A549 (cell line): ENCODE measurements around the gene PYCARD. TPM values are rescaled to one million over a fixed set of nuclear protein-coding genes. Genes with fewer than 3 reads are reported as not detected.

Source experiments
- ATAC-seq, 2 experiments: fragments of 200-7000 bp in 1 of 2; fragments of >200 bp in 1 of 2; cut with Nextera tagmentation in 1 of 2; cut with Tn5 transposase in 1 of 2; 3 replicates each; pipeline versions ENCODE4 v1.8.0 to v1.9.1; 2018 to 2020; ENCODE audit warnings: mild to moderate bottlenecking in 1 of 2, moderate library complexity in 1 of 2
- CTCF ChIA-PET: fragments of 300-600 bp; sonication (Branson Sonifier 250); formaldehyde crosslinking; extraction: SDS; loops from one replicate; lab custom pipeline; 2021; ENCODE audit warnings: antibody characterized with exemption, inconsistent platforms; lab: Yijun Ruan, JAX
- POLR2A ChIA-PET: fragments of 350-600 bp; formaldehyde crosslinking; extraction: SDS; loops from one replicate; lab custom pipeline; 2021; ENCODE audit warnings: antibody characterized with exemption, inconsistent platforms; lab: Yijun Ruan, JAX
- DNase-seq, 2 experiments: peaks; one replicate each; pipeline versions ENCODE4 v3.0.0 to v3.0.0-alpha.2; 2011 to 2016; ENCODE audit warnings: low read depth in 1 of 2, low spot score in 1 of 2
- FAIRE-seq: peaks from 2 replicates; lab custom pipeline; 2011; peaks lifted over from hg19 to GRCh38; lab: Jason Lieb, UNC
- H3K27ac ChIP-seq, 2 experiments: fragments of >200 bp; sonication (Bioruptor Twin); formaldehyde crosslinking; 3 replicates each; pipeline ENCODE4 v1.5.1; 2016 to 2017
- H3K4me1 ChIP-seq: fragments of >200 bp; sonication (Bioruptor Twin); formaldehyde crosslinking; 3 replicates; pipeline ENCODE4 v1.6.1; 2016
- H3K4me2 ChIP-seq: fragments of >200 bp; sonication (Bioruptor Twin); formaldehyde crosslinking; 3 replicates; pipeline ENCODE4 v1.6.1; 2016
- H3K4me3 ChIP-seq: fragments of >200 bp; sonication (Bioruptor Twin); formaldehyde crosslinking; 3 replicates; pipeline ENCODE4 v1.5.1; 2016
- H3K9me3 ChIP-seq: fragments of >200 bp; sonication (Bioruptor Twin); formaldehyde crosslinking; 3 replicates; pipeline ENCODE4 v1.6.1; 2016
- BHLHE40 ChIP-seq: IDR thresholded peaks from 2 replicates; pipeline ENCODE4 v1.6.1; 2012; ENCODE audit warnings: low read depth, low read length, inconsistent platforms
- CEBPB ChIP-seq, 2 experiments: fragments of >200 bp in 1 of 2; sonication (Bioruptor Twin) in 1 of 2; formaldehyde crosslinking in 1 of 2; IDR thresholded peaks; 2 replicates each; pipeline ENCODE4 v1.6.1; 2012 to 2016
- CHD4 ChIP-seq: fragments of 200-600 bp; sonication (generic); IDR thresholded peaks from 2 replicates; pipeline ENCODE4 v1.6.1; 2016; ENCODE audit warnings: antibody characterized with exemption, mild to moderate bottlenecking, borderline replicate concordance
- E2F6 ChIP-seq: IDR thresholded peaks from 2 replicates; pipeline ENCODE4 v1.6.1; 2012; ENCODE audit warnings: low read depth, borderline replicate concordance
- EHF ChIP-seq: fragments of 250-450 bp; sonication (Bioruptor Pico); IDR thresholded peaks from 2 replicates; pipeline ENCODE4 v1.5.0; 2020; ENCODE audit warnings: mild to moderate bottlenecking
- FOXS1 ChIP-seq: fragments of 250-450 bp; sonication (Bioruptor Pico); IDR thresholded peaks from 2 replicates; pipeline ENCODE4 v1.5.0; 2020; ENCODE audit warnings: mild to moderate bottlenecking, moderate library complexity
- HDAC2 ChIP-seq: fragments of 200-600 bp; sonication (generic); IDR thresholded peaks from 2 replicates; pipeline ENCODE4 v1.6.1; 2016
- HOXA7 ChIP-seq: fragments of 250-450 bp; sonication (Bioruptor Pico); IDR thresholded peaks from 2 replicates; pipeline ENCODE4 v1.5.0; 2020; ENCODE audit warnings: mild to moderate bottlenecking, moderate library complexity
- JUN ChIP-seq, 2 experiments: fragments of >200 bp; sonication (Bioruptor Twin); formaldehyde crosslinking; IDR thresholded peaks; 2 replicates in 1 of 2; 3 replicates in 1 of 2; pipeline ENCODE4 v1.6.1; 2016 to 2017
- JUNB ChIP-seq: fragments of >200 bp; sonication (Bioruptor Twin); formaldehyde crosslinking; IDR thresholded peaks from 2 replicates; pipeline ENCODE4 v1.6.1; 2016
- MAFK ChIP-seq: fragments of 450-650 bp; IDR thresholded peaks from 2 replicates; pipeline ENCODE4 v1.6.1; 2014; ENCODE audit not compliant: partially characterized antibody
- MYC ChIP-seq: IDR thresholded peaks from 2 replicates; pipeline ENCODE4 v1.6.1; 2012; ENCODE audit warnings: mild to moderate bottlenecking, inconsistent platforms, low read length, improper control_type of control experiment, borderline replicate concordance
- NPAS2 ChIP-seq: fragments of 250-450 bp; sonication (Bioruptor Pico); IDR thresholded peaks from 2 replicates; pipeline ENCODE4 v1.8.0; 2022; ENCODE audit warnings: mild to moderate bottlenecking, moderate library complexity, borderline replicate concordance
- NR3C1 ChIP-seq: fragments of >200 bp; sonication (Bioruptor Twin); formaldehyde crosslinking; IDR thresholded peaks from 3 replicates; pipeline ENCODE4 v1.6.1; 2017
- PBX3 ChIP-seq: IDR thresholded peaks from 2 replicates; pipeline ENCODE4 v1.6.1; 2012
- PHF8 ChIP-seq: fragments of 200-600 bp; sonication (generic); IDR thresholded peaks from 2 replicates; pipeline ENCODE4 v1.6.1; 2016; ENCODE audit warnings: low read depth, mild to moderate bottlenecking, antibody characterized with exemption, moderate library complexity, borderline replicate concordance
- POLR2AphosphoS2 ChIP-seq: conservative IDR thresholded peaks from 2 replicates; pipeline ENCODE4 v1.6.1; 2012; ENCODE audit warnings: low read length, improper control_type of control experiment, inconsistent platforms
- REST ChIP-seq: fragments of 200-600 bp; sonication (generic); IDR thresholded peaks from 2 replicates; pipeline ENCODE4 v1.6.1; 2016; ENCODE audit warnings: antibody characterized with exemption, mild to moderate bottlenecking, moderate library complexity
- RNF2 ChIP-seq: fragments of 200-600 bp; sonication (generic); IDR thresholded peaks from 2 replicates; pipeline ENCODE4 v1.6.1; 2016; ENCODE audit warnings: low read depth, mild to moderate bottlenecking, antibody characterized with exemption, moderate library complexity, borderline replicate concordance
- TFCP2L1 ChIP-seq: fragments of 250-450 bp; sonication (Bioruptor Pico); IDR thresholded peaks from 2 replicates; pipeline ENCODE4 v1.5.0; 2021; ENCODE audit warnings: mild to moderate bottlenecking
- TP53 ChIP-seq: fragments of 250-450 bp; sonication (Bioruptor Pico); IDR thresholded peaks from 2 replicates; pipeline ENCODE4 v1.5.0; 2021; ENCODE audit warnings: mild to moderate bottlenecking, moderate library complexity
- ZC3H11A ChIP-seq: fragments of 450-650 bp; IDR thresholded peaks from 2 replicates; pipeline ENCODE4 v1.6.1; 2014; ENCODE audit warnings: antibody characterized with exemption, mild to moderate bottlenecking
- ZFP36 ChIP-seq: fragments of 450-650 bp; IDR thresholded peaks from 2 replicates; pipeline ENCODE4 v1.6.1; 2014; ENCODE audit warnings: borderline replicate concordance; ENCODE audit not compliant: partially characterized antibody
- WGBS: methylation state at CpG from one replicate; pipeline ENCODE4 v1.1.6; 2017; ENCODE audit errors: missing lambda C conversion rate; 5-methylcytosine and 5-hydroxymethylcytosine counted together
- polyA plus RNA-seq, 4 experiments: library from polyadenylated mRNA; depleted of rRNA in 3 of 4; stranded (reverse); fragments of >200 nt; fragmentation: RNase III in 1 of 4; extraction: RNeasy Plus Mini Kit Qiagen cat#74134 plus additional on column Dnase treatment in 1 of 4; gene quantifications; 2 replicates in 3 of 4; 3 replicates in 1 of 4; pipeline ENCODE4 v1.2.3, GENCODE V29; 2011 to 2017

PYCARD gene
- polyA plus RNA-seq, 2 of the 4 experiments (the other 2 are of a cell fraction) = 16.1 to 30.1 TPM

GRCh38 chr16:31183432-31184428 lies 18.8 kb downstream of the PYCARD start:
- Histone ChIP-seq H3K4me1 (peaks cover 32% of the 10 kb centered on the region), H3K9me3 (no peaks in the 10 kb centered on the region), H3K4me3 (no peak overlapping the region; the same call in 2 of the 3 replicates), H3K4me2 (peak overlapping the region; percentile 95), H3K27ac (no peak overlapping the region)
- WGBS = 92% methylated on average over 10 of the region's 10 CpGs
- ATAC-seq = no peak
- ChIA-PET CTCF (interaction anchor here (0.6 to 2.3 kb wide), 8 partner anchors 9 to 268 kb away, joined by 3 to 13 read pairs (median 5); partner anchors contain the start of gene HSD3B7), POLR2A (interaction anchor here (0.8 kb wide), 1 partner anchor 12 kb away, joined by 3 read pairs; no protein-coding TSS in a partner anchor)
- no peak for TF ChIP-seq TP53 (CRISPR knock-in tag)
- TF ChIP-seq ZFP36 = no peak
- no peak for TF ChIP-seq JUN (IDR thresholded peaks at IDR 0.05)
- no peak for TF ChIP-seq E2F6
- TF ChIP-seq CEBPB (IDR thresholded peaks at IDR 0.05) = no peak
- no peak for TF ChIP-seq FOXS1
- TF ChIP-seq HDAC2 = no peak
- no peak for TF ChIP-seq TFCP2L1
- no peak for TF ChIP-seq PBX3
- TF ChIP-seq BHLHE40 = no peak
- no peak for TF ChIP-seq REST
- TF ChIP-seq NPAS2 (CRISPR knock-in tag) = no peak
- DNase-seq = no peak
- no peak for FAIRE-seq

- no peak for FAIRE-seq
Measured at GRCh38 chr16:31182391-31182790, 20.2 kb downstream of the PYCARD start.

GRCh38 chr16:31181102-31181830 lies 21.3 kb downstream of the PYCARD start:
- TF ChIP-seq PHF8 (0 out of 2 replicates have a peak, but pooled peaks have one; percentile 14), MAFK (peak; percentile 9), JUNB (no peak), POLR2AphosphoS2 (no peak; the same call in 1 of the 2 replicates), CEBPB (IDR thresholded peaks at IDR 0.05) (no peak), TFCP2L1 (no peak), ZC3H11A (no peak), CHD4 (no peak), NR3C1 (no peak), HOXA7 (no peak)
- no peak for FAIRE-seq
- WGBS = 4% methylated on average over 31 of the region's 31 CpGs
- CTCF ChIA-PET = interaction anchor here (0.8 kb wide), 2 partner anchors 14 to 30 kb away, joined by 3 to 4 read pairs; no protein-coding TSS in a partner anchor
- Histone ChIP-seq H3K4me2 (peak overlapping the region; percentile 95), H3K27ac (peak overlapping the region; percentile 92 to 97), H3K4me3 (peak overlapping the region; percentile 68), H3K4me1 (peaks cover 32% of the 10 kb centered on the region), H3K9me3 (no peaks in the 10 kb centered on the region)
- DNase-seq = no peak
- peak in 1 of 2 experiments; percentile 23; a peak in 3 of 6 replicates for ATAC-seq
- POLR2A ChIA-PET = interaction anchor here (0.6 to 2.1 kb wide), 11 partner anchors 8 to 278 kb away, joined by 3 to 37 read pairs (median 12); partner anchors contain the start of genes ARMC5, KAT8, PYCARD and PYDC1

More at GRCh38 chr16:31182391-31182790, 20.2 kb downstream of the PYCARD start:
- DNase-seq (no peak), ATAC-seq (no peak)
- Histone ChIP-seq H3K9me3 (no peaks in the 10 kb centered on the region), H3K4me1 (peaks cover 32% of the 10 kb centered on the region), H3K4me3 (peak overlapping the region; percentile 68), H3K27ac (peak overlapping the region in 1 of 2 experiments; percentile 97; a peak in 1 of 6 replicates)
- CTCF ChIA-PET = interaction anchor here (0.8 to 2.3 kb wide), 4 partner anchors 14 to 229 kb away, joined by 4 to 13 read pairs (median 5); no protein-coding TSS in a partner anchor
- TF ChIP-seq MYC (no peak), EHF (CRISPR knock-in tag) (no peak), TP53 (CRISPR knock-in tag) (no peak), RNF2 (no peak)
- TF ChIP-seq, all 56 proteins: peak for 0
- POLR2A ChIA-PET = no interaction called here
- 37% methylated on average over 7 of the region's 7 CpGs for WGBS
- H3K4me2 ChIP-seq = peak overlapping the region; percentile 95
